OCI-LY3 (cell line): ENCODE data around the gene CACYBP.

Experiments used
- CTCF ChIP-seq: fragments of 200-600, 300-600 bp; sonication (generic); IDR thresholded peaks from 2 replicates; pipeline ENCODE4 v1.5.1; 2014; ENCODE audit warnings: antibody characterized with exemption, low read length, low read depth
- EZH2phosphoT487 ChIP-seq: fragments of 200-600 bp; shearing (Covaris generic); IDR thresholded peaks from 2 replicates; pipeline ENCODE4 v1.6.1; 2018; ENCODE audit warnings: antibody characterized with exemption, mixed run types, low read depth

GRCh38 chr1:174999216-174999935 lies 371 bp upstream of the CACYBP start:
- TF ChIP-seq CTCF (no peak), EZH2phosphoT487 (no peak)
